ENCODE measurements around the gene ALG9.

Gene ALG9

GRCh38 chr11:111910676-111911562, 39.5 kb upstream of the ALG9 start:
- no peak overlapping the region for H3K4me3 ChIP-seq (replicated peaks; ENCODE audit: insufficient read depth, low read length)
- no peak overlapping the region for H3K27ac ChIP-seq (replicated peaks)
- TF ChIP-seq POLR2AphosphoS5 (IDR thresholded peaks at IDR 0.05; ENCODE audit: low read depth) (no peak), GABPA (IDR thresholded peaks at IDR 0.05; ENCODE audit: low read depth) (no peak), SPI1 (IDR thresholded peaks at IDR 0.05; ENCODE audit: borderline replicate concordance, low read depth) (no peak)
- TF ChIP-seq, protein P1, sequence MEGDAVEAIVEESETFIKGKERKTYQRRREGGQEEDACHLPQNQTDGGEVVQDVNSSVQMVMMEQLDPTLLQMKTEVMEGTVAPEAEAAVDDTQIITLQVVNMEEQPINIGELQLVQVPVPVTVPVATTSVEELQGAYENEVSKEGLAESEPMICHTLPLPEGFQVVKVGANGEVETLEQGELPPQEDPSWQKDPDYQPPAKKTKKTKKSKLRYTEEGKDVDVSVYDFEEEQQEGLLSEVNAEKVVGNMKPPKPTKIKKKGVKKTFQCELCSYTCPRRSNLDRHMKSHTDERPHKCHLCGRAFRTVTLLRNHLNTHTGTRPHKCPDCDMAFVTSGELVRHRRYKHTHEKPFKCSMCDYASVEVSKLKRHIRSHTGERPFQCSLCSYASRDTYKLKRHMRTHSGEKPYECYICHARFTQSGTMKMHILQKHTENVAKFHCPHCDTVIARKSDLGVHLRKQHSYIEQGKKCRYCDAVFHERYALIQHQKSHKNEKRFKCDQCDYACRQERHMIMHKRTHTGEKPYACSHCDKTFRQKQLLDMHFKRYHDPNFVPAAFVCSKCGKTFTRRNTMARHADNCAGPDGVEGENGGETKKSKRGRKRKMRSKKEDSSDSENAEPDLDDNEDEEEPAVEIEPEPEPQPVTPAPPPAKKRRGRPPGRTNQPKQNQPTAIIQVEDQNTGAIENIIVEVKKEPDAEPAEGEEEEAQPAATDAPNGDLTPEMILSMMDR (IDR thresholded peaks at IDR 0.05; ENCODE audit: insufficient read depth, low read length): no peak
- TF ChIP-seq, protein P2, sequence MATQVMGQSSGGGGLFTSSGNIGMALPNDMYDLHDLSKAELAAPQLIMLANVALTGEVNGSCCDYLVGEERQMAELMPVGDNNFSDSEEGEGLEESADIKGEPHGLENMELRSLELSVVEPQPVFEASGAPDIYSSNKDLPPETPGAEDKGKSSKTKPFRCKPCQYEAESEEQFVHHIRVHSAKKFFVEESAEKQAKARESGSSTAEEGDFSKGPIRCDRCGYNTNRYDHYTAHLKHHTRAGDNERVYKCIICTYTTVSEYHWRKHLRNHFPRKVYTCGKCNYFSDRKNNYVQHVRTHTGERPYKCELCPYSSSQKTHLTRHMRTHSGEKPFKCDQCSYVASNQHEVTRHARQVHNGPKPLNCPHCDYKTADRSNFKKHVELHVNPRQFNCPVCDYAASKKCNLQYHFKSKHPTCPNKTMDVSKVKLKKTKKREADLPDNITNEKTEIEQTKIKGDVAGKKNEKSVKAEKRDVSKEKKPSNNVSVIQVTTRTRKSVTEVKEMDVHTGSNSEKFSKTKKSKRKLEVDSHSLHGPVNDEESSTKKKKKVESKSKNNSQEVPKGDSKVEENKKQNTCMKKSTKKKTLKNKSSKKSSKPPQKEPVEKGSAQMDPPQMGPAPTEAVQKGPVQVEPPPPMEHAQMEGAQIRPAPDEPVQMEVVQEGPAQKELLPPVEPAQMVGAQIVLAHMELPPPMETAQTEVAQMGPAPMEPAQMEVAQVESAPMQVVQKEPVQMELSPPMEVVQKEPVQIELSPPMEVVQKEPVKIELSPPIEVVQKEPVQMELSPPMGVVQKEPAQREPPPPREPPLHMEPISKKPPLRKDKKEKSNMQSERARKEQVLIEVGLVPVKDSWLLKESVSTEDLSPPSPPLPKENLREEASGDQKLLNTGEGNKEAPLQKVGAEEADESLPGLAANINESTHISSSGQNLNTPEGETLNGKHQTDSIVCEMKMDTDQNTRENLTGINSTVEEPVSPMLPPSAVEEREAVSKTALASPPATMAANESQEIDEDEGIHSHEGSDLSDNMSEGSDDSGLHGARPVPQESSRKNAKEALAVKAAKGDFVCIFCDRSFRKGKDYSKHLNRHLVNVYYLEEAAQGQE (IDR thresholded peaks at IDR 0.05; ENCODE audit: insufficient replicate concordance, low read depth): no peak
- DNase-seq (ENCODE audit: low read depth in 1 of 2, low spot score in 1 of 2): no peak
- peaks cover 7% of the 10 kb centered on the region for H3K27me3 ChIP-seq (ENCODE audit: insufficient read depth, poor library complexity, severe bottlenecking)

DNA sequence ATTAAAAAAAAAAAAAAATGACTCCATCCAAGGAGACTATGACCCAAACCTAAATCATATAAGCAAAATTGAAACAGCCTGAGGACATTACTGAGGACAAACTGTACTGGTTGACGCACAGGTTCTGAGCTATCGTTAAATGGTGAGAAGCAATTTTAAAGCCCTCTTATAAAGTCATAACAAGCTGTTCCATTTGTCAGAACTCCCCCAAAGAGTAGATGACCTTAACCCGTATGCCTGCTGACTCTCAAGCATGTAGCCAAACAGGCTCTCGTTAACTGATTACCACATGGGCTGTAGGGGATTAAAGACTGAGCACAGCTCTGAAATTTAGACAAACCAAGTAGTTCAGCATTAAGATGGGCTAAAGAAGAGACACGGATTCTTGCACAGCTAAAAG, 38.0 kb upstream of the ALG9 start:
- Histone ChIP-seq H3K4me3 (replicated peaks; ENCODE audit: insufficient read depth, low read length) (no peak overlapping the region), H3K27ac (replicated peaks) (no peak overlapping the region), H3K27me3 (ENCODE audit: insufficient read depth, poor library complexity, severe bottlenecking) (peaks cover 7% of the 10 kb centered on the region)
- no peak for DNase-seq (ENCODE audit: low read depth in 1 of 2, low spot score in 1 of 2)
- TF ChIP-seq GABPA (IDR thresholded peaks at IDR 0.05; ENCODE audit: low read depth): no peak
- TF ChIP-seq, protein P2 (IDR thresholded peaks at IDR 0.05; ENCODE audit: insufficient replicate concordance, low read depth): no peak

DNA sequence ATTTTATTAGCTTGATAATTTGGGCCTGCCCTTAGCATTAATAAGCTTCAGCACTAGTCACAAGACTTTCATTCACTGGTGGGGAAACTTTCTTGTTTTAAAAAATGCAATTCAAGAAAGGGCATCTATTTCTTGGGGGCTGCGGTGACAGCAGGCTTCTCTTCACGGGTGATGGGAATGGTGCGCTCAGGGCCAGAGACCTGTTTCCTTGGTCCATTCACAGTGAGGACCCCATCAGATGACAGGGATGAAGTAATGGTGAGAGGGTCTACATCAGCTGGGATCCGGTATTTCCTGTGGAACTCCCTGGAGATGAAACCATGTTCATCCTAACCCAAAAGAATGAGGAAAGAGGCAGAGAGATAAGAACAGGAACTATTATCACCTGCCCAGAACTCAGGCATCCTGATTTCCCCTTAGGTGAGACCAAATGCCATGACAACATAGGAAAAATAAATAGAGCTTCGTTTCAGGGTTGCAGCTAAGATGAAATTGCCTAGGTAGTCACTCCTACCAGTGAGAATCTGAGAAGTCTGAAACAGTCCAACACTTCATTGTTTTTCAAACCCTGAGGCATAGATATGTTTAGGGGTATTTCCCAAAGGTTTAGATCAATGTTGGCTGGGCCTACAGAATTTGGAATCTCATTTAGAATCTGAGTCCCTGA, 37.4 kb upstream of the ALG9 start:
- TF ChIP-seq POLR2AphosphoS5 (IDR thresholded peaks at IDR 0.05; ENCODE audit: low read depth) (no peak), SPI1 (IDR thresholded peaks at IDR 0.05; ENCODE audit: borderline replicate concordance, low read depth) (no peak), GABPA (IDR thresholded peaks at IDR 0.05; ENCODE audit: low read depth) (no peak)
- TF ChIP-seq, protein P2 (IDR thresholded peaks at IDR 0.05; ENCODE audit: insufficient replicate concordance, low read depth): no peak
- TF ChIP-seq, protein P1 (IDR thresholded peaks at IDR 0.05; ENCODE audit: insufficient read depth, low read length): no peak
- Histone ChIP-seq H3K27me3 (ENCODE audit: insufficient read depth, poor library complexity, severe bottlenecking) (peaks cover 7% of the 10 kb centered on the region), H3K4me3 (replicated peaks; ENCODE audit: insufficient read depth, low read length) (no peak overlapping the region), H3K27ac (replicated peaks) (no peak overlapping the region)
- no peak for DNase-seq (ENCODE audit: low read depth in 1 of 2, low spot score in 1 of 2)

All from HL-60 (cell line).